ENCODE results near the gene POLR2H.
A peak's percentile ranks its signal among the peaks of the same experiment; 100 is the strongest.

The POLR2H gene

GRCh38 chr3:184361532-184361931 is at the start of gene POLR2H, which contains the start of gene CLCN2:
Gene POLR2H (plus strand): TSS chr3:184361710. CDS start chr3:184363493, 1,783 bp downstream.
Gene CLCN2 (minus strand): TSS chr3:184361605. CDS start chr3:184361479, 126 bp downstream.
- peak; percentile 60 for DNase-seq

- peak; percentile 92 for DNase-seq
Observed at GRCh38 chr3:184314363-184314699, 47.2 kb upstream of the POLR2H start, which contains the start of gene EIF4G1. Gene EIF4G1 (plus strand): TSS chr3:184314606. CDS start chr3:184315797, 1,191 bp downstream.

- peak; percentile 66 for DNase-seq
Observed at GRCh38 chr3:184314700-184315542, 46.6 kb upstream of the POLR2H start.

GRCh38 chr3:184315543-184315867 is 46.0 kb upstream of the POLR2H start:
- no peak for DNase-seq

GRCh38 chr3:184315871-184316661 is 45.4 kb upstream of the POLR2H start:
- DNase-seq, result no peak

GRCh38 chr3:184316792-184317191 is 44.7 kb upstream of the POLR2H start:
- DNase-seq, result no peak

GRCh38 chr3:184317201-184317600 is 44.3 kb upstream of the POLR2H start:
- no peak for DNase-seq

GRCh38 chr3:184320104-184320445 is 41.4 kb upstream of the POLR2H start:
- peak; percentile 98 for DNase-seq

- no peak for DNase-seq
Observed at GRCh38 chr3:184321666-184322065, 39.8 kb upstream of the POLR2H start.

- no peak for DNase-seq
Observed at GRCh38 chr3:184322731-184323487, 38.6 kb upstream of the POLR2H start.

- no peak for DNase-seq
Observed at GRCh38 chr3:184323696-184324095, 37.8 kb upstream of the POLR2H start.

GRCh38 chr3:184325269-184325668 is 36.2 kb upstream of the POLR2H start:
- no peak for DNase-seq

GRCh38 chr3:184325715-184326369 is 35.7 kb upstream of the POLR2H start:
- DNase-seq, result no peak

GRCh38 chr3:184327171-184327570 is 34.3 kb upstream of the POLR2H start:
- DNase-seq, result no peak

GRCh38 chr3:184328516-184328915 is 33.0 kb upstream of the POLR2H start:
- no peak for DNase-seq

- DNase-seq, result peak; percentile 96
Observed at GRCh38 chr3:184332370-184333090, 29.0 kb upstream of the POLR2H start.

- DNase-seq, result no peak
Observed at GRCh38 chr3:184333190-184333589, 28.3 kb upstream of the POLR2H start.

- no peak for DNase-seq
Observed at GRCh38 chr3:184333700-184334099, 27.8 kb upstream of the POLR2H start.

GRCh38 chr3:184334470-184335158 is 26.9 kb upstream of the POLR2H start:
- DNase-seq, result peak; percentile 83

- no peak for DNase-seq
Observed at GRCh38 chr3:184335291-184335660, 26.2 kb upstream of the POLR2H start.
